Measurements from ENCODE around the gene CAPN1.
A peak's percentile ranks its signal among the peaks of the same experiment; 100 is the strongest.
"Not testable (repeated sequence)": the region's sequence is repeated elsewhere in the genome, so short reads cannot be mapped to it uniquely, and the experiment has no call there.

Gene CAPN1

GRCh38 chr11:65150131-65150508 lies 31.6 kb upstream of the CAPN1 start:
- DNase-seq, H3K9me3 Mint-ChIP-seq, CTCF ChIA-PET, H3K4me1 Mint-ChIP-seq, H3K36me3 Mint-ChIP-seq, H3K27ac Mint-ChIP-seq, H3K4me3 Mint-ChIP-seq: not testable (repeated sequence)
- H3K27me3 Mint-ChIP-seq = peaks cover 52% of the 10 kb centered on the region

- H3K27ac Mint-ChIP-seq = no peak overlapping the region
- H3K27me3 Mint-ChIP-seq = peaks cover 52% of the 10 kb centered on the region
- no peaks in the 10 kb centered on the region for H3K9me3 Mint-ChIP-seq
- no peak for DNase-seq
- peaks cover 7% of the 10 kb centered on the region for H3K4me1 Mint-ChIP-seq
- H3K36me3 Mint-ChIP-seq = no peaks in the 10 kb centered on the region
- no peak overlapping the region for H3K4me3 Mint-ChIP-seq
- CTCF ChIA-PET = interaction anchor here (1.0 kb wide), 1 partner anchor 152 kb away, joined by 3 read pairs; no protein-coding TSS in a partner anchor
Measured at GRCh38 chr11:65150509-65151299, 31.0 kb upstream of the CAPN1 start.

- DNase-seq = no peak
- H3K4me3 Mint-ChIP-seq = no peak overlapping the region
- CTCF ChIA-PET = interaction anchor here (1.0 kb wide), 1 partner anchor 153 kb away, joined by 3 read pairs; no protein-coding TSS in a partner anchor
Measured at GRCh38 chr11:65151331-65151899, 30.3 kb upstream of the CAPN1 start.

DNA sequence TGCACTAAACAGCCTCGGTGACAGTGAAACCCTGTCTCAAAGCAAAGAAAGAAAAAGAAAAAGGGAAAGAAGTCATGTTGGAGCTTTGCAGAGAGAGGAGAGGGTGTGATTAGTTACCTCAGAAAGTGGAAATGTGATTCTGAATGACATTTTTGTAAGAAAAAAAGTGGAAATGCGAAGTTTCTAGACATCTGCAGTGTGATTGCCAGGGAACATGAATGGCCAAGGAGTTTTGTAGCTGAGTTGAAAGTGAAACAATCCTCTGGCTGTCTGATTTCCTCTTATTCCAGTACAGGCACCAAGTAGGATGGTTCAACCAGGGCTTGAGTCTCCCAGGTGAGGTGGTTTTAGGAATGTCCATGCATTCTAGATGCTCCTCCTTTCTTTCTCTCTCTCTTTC lies 29.6 kb upstream of the CAPN1 start:
- CTCF ChIA-PET = interaction anchor here (0.6 kb wide), 1 partner anchor 12 kb away, joined by 3 read pairs; no protein-coding TSS in a partner anchor
- H3K36me3 Mint-ChIP-seq = no peaks in the 10 kb centered on the region
- H3K9me3 Mint-ChIP-seq = no peaks in the 10 kb centered on the region
- no peak for DNase-seq
- no peak overlapping the region for H3K27ac Mint-ChIP-seq
- H3K4me3 Mint-ChIP-seq = no peak overlapping the region
- peaks cover 10% of the 10 kb centered on the region for H3K4me1 Mint-ChIP-seq
- peaks cover 42% of the 10 kb centered on the region for H3K27me3 Mint-ChIP-seq

More at GRCh38 chr11:65151331-65151899, 30.3 kb upstream of the CAPN1 start:
- H3K9me3 Mint-ChIP-seq = no peaks in the 10 kb centered on the region
- no peaks in the 10 kb centered on the region for H3K36me3 Mint-ChIP-seq
- peaks cover 44% of the 10 kb centered on the region for H3K27me3 Mint-ChIP-seq
- no peak overlapping the region for H3K27ac Mint-ChIP-seq
- peaks cover 7% of the 10 kb centered on the region for H3K4me1 Mint-ChIP-seq

DNA sequence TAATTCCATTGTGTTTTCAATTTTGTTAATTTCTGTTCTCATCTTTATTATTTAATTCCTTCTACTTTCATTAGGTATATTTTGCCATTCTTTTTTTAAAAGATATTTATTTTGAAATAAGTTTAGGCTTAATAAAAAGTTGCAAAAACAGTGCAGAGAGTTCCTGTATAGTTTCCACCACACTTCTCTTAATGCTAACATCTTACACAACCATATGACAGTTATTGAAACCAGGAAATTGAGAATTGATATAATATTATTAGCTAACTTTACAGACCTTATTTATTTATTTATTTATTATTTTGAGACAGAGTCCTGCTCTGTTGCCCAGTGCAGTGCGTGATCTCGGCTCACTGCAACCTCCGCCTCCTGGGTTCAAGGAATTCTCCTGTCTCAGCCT lies 25.5 kb upstream of the CAPN1 start:
- peaks cover 35% of the 10 kb centered on the region for H3K27me3 Mint-ChIP-seq
- no peak overlapping the region for H3K27ac Mint-ChIP-seq
- DNase-seq = no peak
- no peaks in the 10 kb centered on the region for H3K9me3 Mint-ChIP-seq
- H3K36me3 Mint-ChIP-seq = no peaks in the 10 kb centered on the region
- CTCF ChIA-PET = no interaction called here
- H3K4me1 Mint-ChIP-seq = peaks cover 16% of the 10 kb centered on the region
- no peak overlapping the region for H3K4me3 Mint-ChIP-seq

GRCh38 chr11:65156926-65157325 lies 24.8 kb upstream of the CAPN1 start:
- no peak for DNase-seq
- Mint-ChIP-seq H3K4me3 (no peak overlapping the region), H3K27me3 (peaks cover 34% of the 10 kb centered on the region), H3K9me3 (no peaks in the 10 kb centered on the region), H3K27ac (peak overlapping the region; percentile 33), H3K4me1 (peaks cover 15% of the 10 kb centered on the region), H3K36me3 (no peaks in the 10 kb centered on the region)
- CTCF ChIA-PET = no interaction called here

GRCh38 chr11:65157336-65157735 lies 24.4 kb upstream of the CAPN1 start:
- no peaks in the 10 kb centered on the region for H3K9me3 Mint-ChIP-seq
- H3K27ac Mint-ChIP-seq = no peak overlapping the region

DNA sequence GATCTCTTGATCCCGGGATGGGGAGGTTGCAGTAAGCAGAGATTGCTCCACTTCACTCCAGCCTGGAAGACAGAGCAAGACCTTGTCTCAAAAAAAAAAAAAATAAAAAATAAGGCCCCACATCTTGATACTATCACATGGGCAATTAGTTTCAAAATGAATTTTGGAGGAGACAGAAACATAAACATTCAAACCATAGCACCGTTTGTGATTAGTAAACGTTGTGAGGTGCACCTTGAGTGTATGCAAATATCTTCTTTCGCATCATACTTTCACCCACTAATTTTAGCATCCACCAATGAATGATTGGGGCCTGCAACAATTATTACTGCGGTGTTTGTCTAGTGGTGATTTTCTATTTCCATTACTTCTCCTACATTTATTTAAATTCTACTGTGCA lies 22.7 kb upstream of the CAPN1 start:
- H3K27ac Mint-ChIP-seq = no peak overlapping the region
- no peaks in the 10 kb centered on the region for H3K36me3 Mint-ChIP-seq
- H3K4me3 Mint-ChIP-seq = no peak overlapping the region
- no peaks in the 10 kb centered on the region for H3K9me3 Mint-ChIP-seq
- H3K27me3 Mint-ChIP-seq = peaks cover 20% of the 10 kb centered on the region
- CTCF ChIA-PET = no interaction called here
- H3K4me1 Mint-ChIP-seq = peaks cover 11% of the 10 kb centered on the region
- DNase-seq = no peak

More at GRCh38 chr11:65157336-65157735, 24.4 kb upstream of the CAPN1 start:
- no peak for DNase-seq
- Mint-ChIP-seq H3K36me3 (no peaks in the 10 kb centered on the region), H3K27me3 (peaks cover 29% of the 10 kb centered on the region), H3K4me1 (peaks cover 11% of the 10 kb centered on the region), H3K4me3 (no peak overlapping the region)
- CTCF ChIA-PET = interaction anchor here (0.6 kb wide), 1 partner anchor 26 kb away, joined by 3 read pairs; no protein-coding TSS in a partner anchor

GRCh38 chr11:65160643-65161042 lies 21.1 kb upstream of the CAPN1 start:
- CTCF ChIA-PET = no interaction called here
- H3K27ac Mint-ChIP-seq = no peak overlapping the region

DNA sequence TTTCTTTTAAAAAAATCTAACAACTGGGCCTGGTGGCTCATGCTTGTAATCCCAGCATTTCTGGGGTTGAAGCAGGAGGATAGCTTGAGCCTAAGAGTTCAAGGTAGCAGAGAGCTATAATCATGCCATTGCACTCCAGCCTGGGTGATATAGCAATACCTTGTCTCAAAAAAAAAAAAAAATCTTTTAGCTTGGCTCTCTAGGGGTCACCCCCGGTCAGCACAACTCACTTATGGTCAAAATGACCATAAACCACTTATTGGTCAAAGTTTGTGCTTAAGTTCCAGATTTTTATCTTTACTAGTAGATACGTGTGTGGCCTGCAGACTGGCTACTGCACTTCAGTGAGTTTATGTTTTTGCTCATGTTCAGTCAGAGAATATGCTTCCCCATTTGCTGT lies 18.0 kb upstream of the CAPN1 start:
- DNase-seq = no peak
- CTCF ChIA-PET = no interaction called here
- Mint-ChIP-seq H3K4me3 (no peak overlapping the region), H3K27me3 (peaks cover 21% of the 10 kb centered on the region), H3K9me3 (no peaks in the 10 kb centered on the region), H3K27ac (no peak overlapping the region), H3K36me3 (no peaks in the 10 kb centered on the region), H3K4me1 (peaks cover 3% of the 10 kb centered on the region)

More at GRCh38 chr11:65160643-65161042, 21.1 kb upstream of the CAPN1 start:
- Mint-ChIP-seq H3K9me3 (no peaks in the 10 kb centered on the region), H3K4me1 (peaks cover 11% of the 10 kb centered on the region), H3K36me3 (no peaks in the 10 kb centered on the region), H3K27me3 (peaks cover 27% of the 10 kb centered on the region), H3K4me3 (no peak overlapping the region)
- DNase-seq = no peak

- DNase-seq = no peak
- no peaks in the 10 kb centered on the region for H3K9me3 Mint-ChIP-seq
- peaks cover 11% of the 10 kb centered on the region for H3K27me3 Mint-ChIP-seq
- no peak overlapping the region for H3K27ac Mint-ChIP-seq
- H3K4me3 Mint-ChIP-seq = no peak overlapping the region
- no peaks in the 10 kb centered on the region for H3K36me3 Mint-ChIP-seq
- peaks cover 14% of the 10 kb centered on the region for H3K4me1 Mint-ChIP-seq
- CTCF ChIA-PET = interaction anchor here (0.7 kb wide), 1 partner anchor 150 kb away, joined by 3 read pairs; no protein-coding TSS in a partner anchor
Measured at GRCh38 chr11:65165410-65166317, 16.1 kb upstream of the CAPN1 start.

DNA sequence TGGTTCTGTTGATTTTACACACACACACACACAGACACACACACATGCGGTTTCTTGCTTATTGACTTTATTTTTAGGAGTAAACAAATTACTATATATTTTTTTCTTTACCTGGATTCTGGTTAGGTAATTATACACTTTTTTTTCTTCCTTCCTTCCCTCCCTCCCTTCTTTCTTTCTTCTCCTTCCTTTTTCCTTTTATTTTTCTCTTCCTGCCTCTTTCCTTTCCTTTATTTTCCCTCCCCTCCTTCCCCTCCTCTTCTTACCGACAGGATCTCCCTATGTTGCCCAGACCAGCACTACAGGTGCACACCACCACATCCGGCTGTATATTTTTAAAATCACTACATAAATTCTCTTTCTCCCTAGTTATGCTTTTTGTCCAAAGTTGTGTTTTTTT lies 14.8 kb upstream of the CAPN1 start:
- Mint-ChIP-seq H3K9me3 (no peaks in the 10 kb centered on the region), H3K4me1 (peaks cover 14% of the 10 kb centered on the region), H3K36me3 (no peaks in the 10 kb centered on the region), H3K27ac (peak overlapping the region; percentile 34), H3K27me3 (peaks cover 17% of the 10 kb centered on the region), H3K4me3 (no peak overlapping the region)
- DNase-seq = no peak
- CTCF ChIA-PET = no interaction called here

DNA sequence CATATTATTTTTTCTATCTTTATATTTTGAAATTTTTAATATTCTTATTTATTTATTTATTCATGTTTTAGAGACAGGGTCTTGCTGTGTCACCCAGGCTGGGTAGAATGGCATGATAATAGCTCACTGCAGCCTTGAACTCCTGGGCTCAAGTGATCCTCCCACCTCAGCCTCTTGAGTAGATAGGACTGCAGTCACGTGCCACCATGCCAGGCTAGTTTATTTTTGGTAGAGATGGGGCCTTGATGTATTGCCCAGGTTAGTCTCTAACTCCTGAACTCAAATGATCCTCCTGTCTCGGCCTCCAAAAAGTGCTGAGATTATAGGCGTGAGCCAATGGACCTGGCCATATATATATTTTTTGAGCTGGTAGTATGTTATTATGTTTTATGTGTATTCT lies 14.1 kb upstream of the CAPN1 start:
- peaks cover 21% of the 10 kb centered on the region for H3K27me3 Mint-ChIP-seq
- H3K4me3 Mint-ChIP-seq = no peak overlapping the region
- H3K36me3 Mint-ChIP-seq = no peaks in the 10 kb centered on the region
- no peaks in the 10 kb centered on the region for H3K9me3 Mint-ChIP-seq
- no peak for DNase-seq
- CTCF ChIA-PET = interaction anchor here (1.3 kb wide), 1 partner anchor 14 kb away, joined by 3 read pairs; the partner anchor contains the start of gene CAPN1
- H3K4me1 Mint-ChIP-seq = peaks cover 14% of the 10 kb centered on the region
- no peak overlapping the region for H3K27ac Mint-ChIP-seq

DNA sequence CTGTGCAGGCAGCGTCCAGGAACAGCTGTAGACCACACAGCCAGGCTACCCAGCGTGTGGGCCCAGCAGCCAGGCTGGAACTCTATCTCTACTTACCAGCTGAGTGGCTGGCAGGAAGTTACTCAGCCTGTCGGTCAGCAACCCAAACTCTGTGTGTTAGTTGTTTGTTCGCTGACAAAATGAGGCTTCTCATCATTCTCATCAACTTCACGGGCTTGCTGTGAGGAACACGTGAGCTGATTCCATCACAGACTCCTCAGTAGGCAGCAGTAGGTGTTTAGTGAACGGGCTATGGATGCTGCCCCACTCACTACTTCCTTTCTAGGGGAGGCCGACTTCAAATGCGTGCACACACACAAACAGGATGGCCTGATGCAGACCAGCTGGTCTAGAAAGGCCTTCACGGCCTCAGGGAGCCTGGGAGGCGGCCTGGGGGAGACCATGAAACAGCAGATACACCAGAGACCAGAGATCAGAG lies 12.5 kb upstream of the CAPN1 start:
- no peak overlapping the region for H3K4me3 Mint-ChIP-seq
- CTCF ChIA-PET = interaction anchor here (1.0 kb wide), 1 partner anchor 22 kb away, joined by 3 read pairs; no protein-coding TSS in a partner anchor
- H3K36me3 Mint-ChIP-seq = no peaks in the 10 kb centered on the region
- no peak for DNase-seq
- H3K27me3 Mint-ChIP-seq = peaks cover 24% of the 10 kb centered on the region
- H3K9me3 Mint-ChIP-seq = no peaks in the 10 kb centered on the region
- peak overlapping the region; percentile 35 for H3K27ac Mint-ChIP-seq
- H3K4me1 Mint-ChIP-seq = peaks cover 14% of the 10 kb centered on the region
